Measurements from ENCODE around the gene TCF4.
A peak's percentile ranks its signal among the peaks of the same experiment; 100 is the strongest.

Gene TCF4

GRCh38 chr18:55179835-55180234 is 408.2 kb downstream of the TCF4 start:
- peak; percentile 81 for ATAC-seq
- no peak for TF ChIP-seq GLIS3 (CRISPR knock-in tag; IDR thresholded peaks at IDR 0.05)
- no peak for TF ChIP-seq ZNF8 (CRISPR knock-in tag; IDR thresholded peaks at IDR 0.05)
- TF ChIP-seq ZFP3 (CRISPR knock-in tag; IDR thresholded peaks at IDR 0.05): no peak
- TF ChIP-seq ZNF70 (CRISPR knock-in tag; IDR thresholded peaks at IDR 0.05): no peak
- no peak for TF ChIP-seq TSHZ2 (CRISPR knock-in tag; IDR thresholded peaks at IDR 0.05)
- no peak for TF ChIP-seq TCF4 (CRISPR knock-in tag; IDR thresholded peaks at IDR 0.05; ENCODE audit: borderline replicate concordance)
- no peak for TF ChIP-seq SNAI2 (CRISPR knock-in tag; IDR thresholded peaks at IDR 0.05)
- no peak for TF ChIP-seq ISL1 (CRISPR knock-in tag; IDR thresholded peaks at IDR 0.05)
- TF ChIP-seq ZFP30 (CRISPR knock-in tag; IDR thresholded peaks at IDR 0.05): no peak
- no peak for TF ChIP-seq CREB5 (CRISPR knock-in tag; IDR thresholded peaks at IDR 0.05; ENCODE audit: low read depth)
- no peak for TF ChIP-seq ZNF565 (CRISPR knock-in tag; conservative IDR thresholded peaks at IDR 0.05; ENCODE audit: low read depth)
- no peak for TF ChIP-seq CSRNP3 (CRISPR knock-in tag; IDR thresholded peaks at IDR 0.05)
- no peak for TF ChIP-seq ESRRG (CRISPR knock-in tag; IDR thresholded peaks at IDR 0.05)
- no peak for TF ChIP-seq OSR1 (CRISPR knock-in tag; IDR thresholded peaks at IDR 0.05)

GRCh38 chr18:55179425-55179824 is 408.6 kb downstream of the TCF4 start:
- TF ChIP-seq TCF4 (CRISPR knock-in tag; IDR thresholded peaks at IDR 0.05; ENCODE audit: borderline replicate concordance) (no peak), ZFP30 (CRISPR knock-in tag; IDR thresholded peaks at IDR 0.05) (no peak), RARB (CRISPR knock-in tag; IDR thresholded peaks at IDR 0.05) (no peak), ISL1 (CRISPR knock-in tag; IDR thresholded peaks at IDR 0.05) (no peak), ARNTL (CRISPR knock-in tag; IDR thresholded peaks at IDR 0.05; ENCODE audit: borderline replicate concordance, low read depth) (no peak), ZNF8 (CRISPR knock-in tag; IDR thresholded peaks at IDR 0.05) (no peak), BACH2 (CRISPR knock-in tag; IDR thresholded peaks at IDR 0.05; ENCODE audit: borderline replicate concordance) (no peak)
- ATAC-seq: peak; percentile 65

GRCh38 chr18:55173291-55173690 is 414.7 kb downstream of the TCF4 start:
- TF ChIP-seq ZNF565 (CRISPR knock-in tag; conservative IDR thresholded peaks at IDR 0.05; ENCODE audit: low read depth): no peak
- TF ChIP-seq ZFP3 (CRISPR knock-in tag; IDR thresholded peaks at IDR 0.05): no peak
- no peak for TF ChIP-seq ARNTL (CRISPR knock-in tag; IDR thresholded peaks at IDR 0.05; ENCODE audit: borderline replicate concordance, low read depth)
- no peak for TF ChIP-seq CREB5 (CRISPR knock-in tag; IDR thresholded peaks at IDR 0.05; ENCODE audit: low read depth)
- TF ChIP-seq TOX (CRISPR knock-in tag; IDR thresholded peaks at IDR 0.05; ENCODE audit: borderline replicate concordance): no peak
- ATAC-seq: no peak

Measured in SK-N-SH treated with all-trans-retinoic acid at 6 μM for 48 hours (cell line).